ENCODE measurements around the gene DISP2.

The DISP2 gene

GRCh38 chr15:40366457-40367370 lies 8.7 kb downstream of the DISP2 start:
- no peak for DNase-seq

DNA sequence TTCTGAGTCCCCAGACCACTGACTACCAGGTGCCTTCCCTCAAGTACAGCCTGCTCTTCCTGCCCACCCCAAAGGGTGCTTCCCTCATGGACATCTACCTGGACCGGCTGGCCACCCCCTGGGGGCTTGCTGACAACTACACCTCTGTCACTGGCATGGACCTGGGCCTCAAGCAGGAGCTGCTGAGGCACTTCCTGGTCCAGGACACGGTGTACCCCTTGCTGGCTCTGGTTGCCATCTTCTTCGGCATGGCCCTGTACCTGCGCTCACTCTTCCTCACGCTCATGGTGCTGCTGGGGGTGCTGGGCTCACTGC lies 9.3 kb downstream of the DISP2 start:
- DNase-seq: no peak

- peak; percentile 75 to 83 for DNase-seq
These were observed 9.9 kb downstream of the DISP2 start for GRCh38 chr15:40367686-40368611.

DNA sequence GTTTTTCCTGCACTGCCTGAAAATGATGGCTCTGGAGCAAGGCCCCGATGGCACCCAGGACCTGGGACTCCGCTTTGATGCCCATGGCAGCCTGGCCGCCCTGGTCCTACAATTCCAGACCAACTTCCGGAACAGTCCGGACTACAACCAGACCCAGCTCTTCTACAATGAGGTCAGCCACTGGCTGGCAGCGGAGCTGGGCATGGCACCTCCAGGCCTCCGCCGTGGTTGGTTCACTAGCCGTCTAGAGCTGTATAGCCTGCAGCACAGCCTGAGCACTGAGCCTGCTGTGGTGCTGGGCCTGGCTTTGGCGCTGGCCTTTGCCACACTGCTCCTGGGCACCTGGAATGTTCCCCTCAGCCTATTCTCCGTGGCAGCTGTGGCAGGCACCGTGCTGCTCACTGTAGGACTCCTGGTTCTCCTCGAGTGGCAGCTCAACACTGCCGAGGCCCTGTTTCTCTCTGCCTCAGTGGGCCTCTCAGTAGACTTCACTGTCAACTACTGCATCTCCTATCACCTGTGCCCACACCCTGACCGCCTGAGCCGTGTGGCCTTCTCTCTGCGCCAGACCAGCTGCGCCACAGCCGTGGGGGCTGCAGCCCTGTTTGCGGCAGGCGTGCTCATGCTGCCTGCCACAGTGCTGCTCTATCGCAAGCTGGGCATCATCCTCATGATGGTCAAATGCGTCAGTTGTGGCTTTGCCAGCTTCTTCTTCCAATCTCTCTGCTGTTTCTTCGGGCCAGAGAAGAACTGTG lies 10.9 kb downstream of the DISP2 start:
- DNase-seq: no peak

DNA sequence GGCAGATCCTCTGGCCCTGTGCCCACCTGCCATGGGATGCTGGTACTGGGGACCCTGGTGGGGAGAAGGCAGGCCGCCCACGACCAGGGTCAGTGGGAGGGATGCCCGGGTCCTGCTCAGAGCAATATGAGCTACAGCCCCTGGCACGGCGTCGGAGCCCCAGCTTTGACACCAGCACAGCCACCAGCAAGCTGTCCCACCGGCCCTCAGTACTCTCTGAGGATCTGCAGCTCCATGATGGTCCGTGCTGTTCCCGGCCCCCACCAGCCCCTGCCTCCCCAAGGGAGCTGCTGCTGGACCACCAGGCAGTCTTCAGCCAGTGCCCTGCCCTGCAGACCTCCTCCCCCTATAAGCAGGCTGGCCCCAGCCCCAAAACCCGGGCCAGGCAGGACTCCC lies 11.5 kb downstream of the DISP2 start:
- DNase-seq: no peak

DNA sequence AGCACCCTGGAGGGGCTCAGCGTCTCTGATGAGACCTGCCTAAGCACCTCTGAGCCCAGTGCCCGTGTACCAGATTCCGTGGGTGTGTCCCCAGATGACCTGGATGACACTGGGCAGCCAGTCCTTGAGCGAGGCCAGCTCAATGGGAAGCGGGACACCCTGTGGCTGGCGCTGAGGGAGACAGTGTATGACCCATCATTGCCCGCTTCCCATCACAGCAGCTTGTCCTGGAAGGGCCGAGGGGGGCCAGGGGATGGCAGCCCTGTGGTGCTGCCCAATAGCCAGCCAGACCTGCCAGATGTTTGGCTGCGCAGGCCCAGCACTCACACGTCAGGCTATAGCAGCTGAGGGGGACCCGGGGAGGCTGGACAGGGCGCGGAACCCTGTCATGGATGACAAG lies 12.0 kb downstream of the DISP2 start:
- DNase-seq: no peak

GRCh38 chr15:40372981-40373380 lies 15.0 kb downstream of the DISP2 start:
- no peak for DNase-seq

DNA sequence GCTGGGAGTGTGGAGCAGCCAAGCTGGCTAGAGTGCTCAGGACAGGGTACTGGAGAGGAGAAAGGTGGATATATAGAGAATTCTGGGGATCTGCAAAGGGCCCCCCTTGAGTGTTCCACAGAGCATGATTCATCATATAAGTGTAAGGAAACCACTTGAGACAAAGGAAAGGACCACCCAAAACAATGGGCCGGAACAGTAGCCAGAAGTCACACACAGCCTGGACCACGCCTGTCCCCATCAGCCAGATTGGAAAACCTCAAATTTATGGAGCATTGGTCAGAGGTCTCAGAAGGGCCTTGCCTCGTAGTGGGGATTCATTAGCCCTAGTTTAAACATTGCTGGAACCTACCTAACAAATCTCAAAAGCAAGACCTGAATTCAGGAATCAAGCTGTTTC lies 19.6 kb downstream of the DISP2 start:
- DNase-seq: no peak

GRCh38 chr15:40379374-40379773 lies 21.4 kb downstream of the DISP2 start:
- DNase-seq: no peak

DNA sequence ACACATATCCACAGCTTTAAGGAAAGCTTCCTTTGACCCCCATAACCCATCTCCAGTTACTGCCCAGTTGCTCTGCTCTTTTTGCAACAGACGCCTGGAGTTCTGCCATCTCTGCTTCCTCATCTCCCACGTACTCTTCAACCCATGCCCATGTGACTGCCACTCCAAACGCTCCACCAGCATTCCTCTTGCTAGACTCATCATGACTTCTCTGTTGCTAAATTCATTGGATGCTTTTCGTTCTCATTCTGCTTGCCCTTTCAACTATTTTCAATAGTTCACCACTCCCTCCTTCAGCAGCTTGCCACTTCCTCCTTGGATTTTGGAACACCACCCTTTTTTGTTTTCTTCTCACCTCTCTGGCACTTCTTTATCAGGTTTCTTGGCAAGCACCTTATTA lies 21.8 kb downstream of the DISP2 start:
- DNase-seq: no peak

- DNase-seq: no peak
These were observed 22.6 kb downstream of the DISP2 start for GRCh38 chr15:40380636-40381035.

DNA sequence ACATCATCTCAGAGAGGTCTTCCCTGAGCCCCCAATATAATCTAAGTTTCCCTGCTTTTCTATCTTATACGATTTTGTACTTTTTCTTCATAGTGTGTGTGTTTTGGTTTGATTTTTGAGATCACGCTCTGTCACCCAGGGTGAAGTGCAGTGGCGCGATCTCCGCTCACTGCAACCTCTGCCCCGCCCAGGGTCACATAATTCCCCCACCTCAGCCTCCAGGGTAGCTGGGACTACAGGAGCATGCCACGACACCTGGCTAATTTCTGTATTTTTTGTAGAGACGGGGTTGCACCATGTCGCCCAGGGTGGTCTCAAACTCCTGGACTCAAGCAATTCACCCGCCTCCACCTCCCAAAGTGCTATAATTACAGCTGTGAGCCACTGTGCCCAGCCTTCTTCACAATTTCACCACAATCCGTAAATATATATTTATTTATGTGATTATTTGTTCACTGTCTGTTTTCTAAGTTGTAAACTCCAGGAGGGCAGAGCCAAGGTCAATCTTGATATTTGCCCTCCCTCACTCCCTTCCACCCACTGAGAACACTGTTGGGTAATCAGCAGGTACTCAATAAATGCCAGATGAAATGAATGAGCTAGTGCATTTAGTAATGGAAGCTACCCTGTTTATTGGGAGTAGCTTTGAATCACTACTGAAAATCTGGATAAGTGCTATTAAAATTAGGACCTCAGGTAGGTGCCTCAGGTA lies 24.0 kb downstream of the DISP2 start:
- DNase-seq: no peak

- peak; percentile 92 to 93 for DNase-seq
These were observed 24.8 kb downstream of the DISP2 start, which contains the start of gene KNSTRN for GRCh38 chr15:40382580-40383456. KNSTRN (plus strand) TSS chr15:40382721; CDS start chr15:40382836, 115 bp downstream.

GRCh38 chr15:40386480-40386879 lies 28.5 kb downstream of the DISP2 start:
- no peak for DNase-seq

DNA sequence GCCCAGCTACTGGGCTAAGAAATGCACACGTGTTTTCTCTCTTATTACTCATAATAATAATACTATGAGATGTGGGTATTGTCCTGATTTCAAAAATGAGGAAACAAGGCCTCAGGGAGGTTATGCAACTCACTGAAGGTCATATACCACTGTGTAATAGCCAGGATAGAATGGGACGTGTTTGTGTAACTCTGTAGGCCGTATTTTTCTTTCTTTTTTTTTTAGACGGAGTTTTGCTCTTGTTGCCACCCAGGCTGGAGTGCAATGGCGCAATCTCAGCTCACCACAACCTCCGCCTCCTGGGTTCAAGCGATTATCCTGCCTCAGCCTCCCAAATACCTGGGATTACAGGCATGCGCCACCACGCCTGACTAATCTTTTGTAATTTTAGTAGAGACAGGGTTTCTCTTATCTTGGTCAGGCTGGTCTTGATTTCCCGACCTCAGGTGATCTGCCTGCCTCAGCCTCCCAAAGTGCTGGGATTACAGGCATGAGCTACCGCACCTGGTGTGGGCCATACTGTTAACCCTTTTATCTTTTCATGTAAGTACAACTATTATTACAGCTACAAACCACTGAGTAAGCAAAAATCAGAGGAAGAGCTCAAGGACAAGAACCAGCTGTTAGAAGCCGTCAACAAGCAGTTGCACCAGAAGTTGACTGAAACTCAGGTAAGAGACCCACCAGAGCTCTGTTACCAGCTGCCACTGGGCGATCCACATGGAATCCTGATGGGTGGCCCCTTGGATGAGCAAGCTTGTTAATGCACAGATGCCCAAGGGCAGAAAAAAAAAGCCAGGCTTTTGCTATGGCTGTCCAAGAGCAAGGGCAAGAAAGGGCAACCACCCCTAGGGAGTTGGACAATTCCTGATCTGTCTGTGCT lies 31.2 kb downstream of the DISP2 start:
- DNase-seq: no peak

DNA sequence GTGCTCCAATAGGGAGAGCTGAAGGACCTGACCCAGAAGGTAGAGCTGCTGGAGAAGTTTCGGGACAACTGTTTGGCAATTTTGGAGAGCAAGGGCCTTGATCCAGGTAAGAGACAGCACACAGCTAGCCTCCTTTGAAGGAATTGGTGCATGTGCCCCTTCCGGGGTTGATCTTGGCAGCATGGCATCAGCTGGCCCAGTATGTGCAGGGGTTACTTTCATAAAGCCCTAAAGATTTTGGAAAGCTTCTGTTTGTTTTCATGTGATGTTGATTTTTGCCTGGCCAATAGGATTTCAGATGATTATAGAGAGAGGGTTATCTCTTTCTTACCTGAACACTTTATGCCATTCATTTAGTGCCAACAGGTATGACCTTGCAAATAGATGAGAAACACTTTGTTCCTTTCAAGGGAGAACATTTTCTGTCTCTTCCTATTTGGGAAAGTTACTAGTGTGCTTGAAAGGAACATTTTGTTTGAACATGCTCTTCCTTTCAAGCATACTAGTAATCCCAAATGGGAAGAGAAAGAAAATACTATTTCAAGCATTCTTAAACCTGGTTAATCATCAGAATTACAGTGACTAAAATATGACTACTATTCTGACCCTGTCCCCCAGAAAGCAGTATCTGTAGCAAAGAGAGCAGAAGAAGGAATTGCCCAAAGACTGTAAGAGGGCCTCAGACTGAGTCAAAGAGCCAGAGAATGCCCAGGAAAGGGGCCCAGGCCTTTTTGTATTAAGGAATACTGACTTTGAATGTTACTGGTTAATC lies 32.0 kb downstream of the DISP2 start:
- DNase-seq: no peak

- DNase-seq: no peak
These were observed 35.2 kb downstream of the DISP2 start for GRCh38 chr15:40392986-40393948.
